22Rv1 (cell line): Measurements from ENCODE around the gene IFI27.

ENCODE experiments used
- ZFX ChIP-seq: fragments of 450-650 bp; IDR thresholded peaks from 2 replicates; pipeline ENCODE4 v1.6.1; 2017; ENCODE audit warnings: antibody characterized with exemption, borderline replicate concordance
- TF ChIP-seq, protein P1 (sequence below): fragments of 450-650 bp; IDR thresholded peaks from 2 replicates; pipeline ENCODE4 v1.5.1; 2017; ENCODE audit warnings: mild to moderate bottlenecking

DNA sequence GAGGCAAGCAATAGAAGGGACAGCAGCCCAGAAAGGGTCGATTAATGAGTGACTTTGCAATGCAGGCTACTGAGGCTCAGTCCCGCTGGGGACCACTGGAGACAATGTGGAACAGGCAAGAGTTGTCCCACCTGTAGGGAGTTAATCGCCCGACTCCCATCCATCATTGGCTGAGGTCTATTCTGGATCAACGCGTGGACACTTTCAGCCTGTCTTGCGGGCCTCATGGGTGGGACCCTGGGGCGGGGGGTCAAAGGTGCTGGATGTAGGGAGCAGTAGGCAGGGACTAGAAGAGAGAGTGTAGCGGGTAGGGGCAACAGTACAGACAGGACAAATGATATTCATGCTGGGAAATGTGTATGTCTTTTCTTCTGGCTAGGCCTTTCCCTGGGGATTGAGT lies 12.8 kb downstream of the IFI27 start:
- TF ChIP-seq, protein P1, sequence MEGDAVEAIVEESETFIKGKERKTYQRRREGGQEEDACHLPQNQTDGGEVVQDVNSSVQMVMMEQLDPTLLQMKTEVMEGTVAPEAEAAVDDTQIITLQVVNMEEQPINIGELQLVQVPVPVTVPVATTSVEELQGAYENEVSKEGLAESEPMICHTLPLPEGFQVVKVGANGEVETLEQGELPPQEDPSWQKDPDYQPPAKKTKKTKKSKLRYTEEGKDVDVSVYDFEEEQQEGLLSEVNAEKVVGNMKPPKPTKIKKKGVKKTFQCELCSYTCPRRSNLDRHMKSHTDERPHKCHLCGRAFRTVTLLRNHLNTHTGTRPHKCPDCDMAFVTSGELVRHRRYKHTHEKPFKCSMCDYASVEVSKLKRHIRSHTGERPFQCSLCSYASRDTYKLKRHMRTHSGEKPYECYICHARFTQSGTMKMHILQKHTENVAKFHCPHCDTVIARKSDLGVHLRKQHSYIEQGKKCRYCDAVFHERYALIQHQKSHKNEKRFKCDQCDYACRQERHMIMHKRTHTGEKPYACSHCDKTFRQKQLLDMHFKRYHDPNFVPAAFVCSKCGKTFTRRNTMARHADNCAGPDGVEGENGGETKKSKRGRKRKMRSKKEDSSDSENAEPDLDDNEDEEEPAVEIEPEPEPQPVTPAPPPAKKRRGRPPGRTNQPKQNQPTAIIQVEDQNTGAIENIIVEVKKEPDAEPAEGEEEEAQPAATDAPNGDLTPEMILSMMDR, result no peak
- TF ChIP-seq ZFX, result no peak
